HG03039 (cell line): Measurements from ENCODE around the gene PALMD.

Experiments used
- ATAC-seq: cut with Tn5 transposase; IDR thresholded peaks from one replicate; pipeline ENCODE4 v1.9.1; 2021; ENCODE audit warnings: mild to moderate bottlenecking, moderate library complexity; ENCODE audit not compliant: unreplicated experiment

Gene PALMD

GRCh38 chr1:99738858-99739465, 93.0 kb downstream of the PALMD start:
- no peak for ATAC-seq

- ATAC-seq, result no peak
Observed at GRCh38 chr1:99740141-99740540, 94.2 kb downstream of the PALMD start.
